ENCODE measurements around the gene TEKTIP1. TPM values are rescaled to one million over a fixed set of nuclear protein-coding genes. Genes with fewer than 3 reads are reported as not detected.
"Not testable (repeated sequence)": the region's sequence is repeated elsewhere in the genome, so short reads cannot be mapped to it uniquely, and the experiment has no call there.

Gene TEKTIP1
- total RNA-seq, 1 donor from 2014 or later: 0.73 TPM

DNA sequence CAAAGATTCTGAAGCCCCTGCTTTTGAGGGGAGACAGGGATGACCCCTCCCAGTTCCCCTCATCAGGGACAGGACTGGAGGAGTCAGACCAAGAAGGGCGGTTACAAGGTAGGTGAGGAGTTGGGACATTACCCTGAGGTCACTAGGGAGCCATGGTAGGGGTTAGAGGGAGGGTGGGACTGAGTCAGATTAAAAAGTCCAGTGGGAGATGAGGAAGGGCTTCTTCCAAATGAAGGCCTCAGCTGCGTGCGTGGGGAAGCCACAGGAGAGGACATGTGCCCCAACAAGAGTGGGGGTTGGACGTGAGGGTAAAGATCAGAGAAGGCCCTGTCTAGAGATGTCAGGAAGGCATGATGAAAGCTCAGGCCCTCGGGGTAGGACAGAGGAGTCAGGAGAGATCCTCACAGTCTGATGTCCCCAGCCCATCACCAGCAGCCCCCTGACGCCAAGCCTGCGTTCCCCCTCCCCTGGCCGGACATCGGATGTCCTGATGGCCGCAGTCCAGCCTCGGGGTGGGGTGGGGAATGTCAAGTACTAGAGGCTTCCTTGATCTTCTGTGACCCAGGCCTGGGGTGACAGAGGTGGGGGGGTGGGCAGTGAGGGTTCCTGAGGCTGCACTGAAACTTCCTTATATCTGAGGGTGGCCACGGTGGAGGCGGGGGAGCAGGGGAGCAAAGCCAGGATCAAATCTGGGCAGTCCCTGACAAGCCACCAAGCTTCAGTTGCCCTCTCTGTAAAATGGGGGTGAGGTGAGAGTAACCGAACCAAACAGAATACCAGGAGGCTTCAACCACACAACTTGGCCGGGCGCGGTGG is 24.9 kb downstream of the TEKTIP1 start:
- H3K36me3 Mint-ChIP-seq (ENCODE audit: unreplicated experiment): no peaks in the 10 kb centered on the region
- H3K4me1 Mint-ChIP-seq (ENCODE audit: unreplicated experiment): peaks cover 14% of the 10 kb centered on the region
- DNase-seq (ENCODE audit: extremely low spot score, unreplicated experiment): no peak
- H3K4me3 Mint-ChIP-seq (ENCODE audit: unreplicated experiment): no peak overlapping the region
- H3K27me3 Mint-ChIP-seq (ENCODE audit: unreplicated experiment): no peaks in the 10 kb centered on the region
- peak overlapping the region; percentile 50 for H3K27ac Mint-ChIP-seq (ENCODE audit: unreplicated experiment)
- TF ChIP-seq, protein P1, sequence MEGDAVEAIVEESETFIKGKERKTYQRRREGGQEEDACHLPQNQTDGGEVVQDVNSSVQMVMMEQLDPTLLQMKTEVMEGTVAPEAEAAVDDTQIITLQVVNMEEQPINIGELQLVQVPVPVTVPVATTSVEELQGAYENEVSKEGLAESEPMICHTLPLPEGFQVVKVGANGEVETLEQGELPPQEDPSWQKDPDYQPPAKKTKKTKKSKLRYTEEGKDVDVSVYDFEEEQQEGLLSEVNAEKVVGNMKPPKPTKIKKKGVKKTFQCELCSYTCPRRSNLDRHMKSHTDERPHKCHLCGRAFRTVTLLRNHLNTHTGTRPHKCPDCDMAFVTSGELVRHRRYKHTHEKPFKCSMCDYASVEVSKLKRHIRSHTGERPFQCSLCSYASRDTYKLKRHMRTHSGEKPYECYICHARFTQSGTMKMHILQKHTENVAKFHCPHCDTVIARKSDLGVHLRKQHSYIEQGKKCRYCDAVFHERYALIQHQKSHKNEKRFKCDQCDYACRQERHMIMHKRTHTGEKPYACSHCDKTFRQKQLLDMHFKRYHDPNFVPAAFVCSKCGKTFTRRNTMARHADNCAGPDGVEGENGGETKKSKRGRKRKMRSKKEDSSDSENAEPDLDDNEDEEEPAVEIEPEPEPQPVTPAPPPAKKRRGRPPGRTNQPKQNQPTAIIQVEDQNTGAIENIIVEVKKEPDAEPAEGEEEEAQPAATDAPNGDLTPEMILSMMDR (IDR thresholded peaks at IDR 0.05): no peak
- H3K9me3 Mint-ChIP-seq (ENCODE audit: unreplicated experiment): no peaks in the 10 kb centered on the region

DNA sequence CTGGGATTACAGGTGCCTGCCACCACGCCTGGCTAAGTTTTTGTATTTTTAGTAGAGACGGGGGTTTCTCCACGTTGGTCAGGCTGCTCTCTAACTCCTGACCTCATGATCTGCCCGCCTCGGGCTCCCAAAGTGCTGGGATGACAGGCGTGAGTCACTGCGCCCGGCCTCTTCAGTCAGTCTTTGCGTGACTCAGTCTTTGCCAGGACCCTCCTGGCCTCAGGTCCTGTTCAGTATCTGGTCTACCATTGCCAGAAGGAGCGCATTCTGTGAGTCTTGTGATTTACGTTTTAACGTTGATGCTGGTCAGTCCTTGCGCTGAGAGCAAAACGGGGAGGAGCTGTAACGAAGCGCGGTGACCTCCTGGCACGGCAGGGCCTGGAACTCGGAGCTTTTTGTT is 26.2 kb downstream of the TEKTIP1 start:
- Mint-ChIP-seq H3K4me1 (ENCODE audit: unreplicated experiment) (peaks cover 14% of the 10 kb centered on the region), H3K9me3 (ENCODE audit: unreplicated experiment) (no peaks in the 10 kb centered on the region), H3K27me3 (ENCODE audit: unreplicated experiment) (no peaks in the 10 kb centered on the region), H3K36me3 (ENCODE audit: unreplicated experiment) (no peaks in the 10 kb centered on the region), H3K27ac (ENCODE audit: unreplicated experiment) (peak overlapping the region; percentile 73), H3K4me3 (ENCODE audit: unreplicated experiment) (no peak overlapping the region)
- DNase-seq (ENCODE audit: extremely low spot score, unreplicated experiment): no peak
- TF ChIP-seq, protein P1 (IDR thresholded peaks at IDR 0.05): no peak

DNA sequence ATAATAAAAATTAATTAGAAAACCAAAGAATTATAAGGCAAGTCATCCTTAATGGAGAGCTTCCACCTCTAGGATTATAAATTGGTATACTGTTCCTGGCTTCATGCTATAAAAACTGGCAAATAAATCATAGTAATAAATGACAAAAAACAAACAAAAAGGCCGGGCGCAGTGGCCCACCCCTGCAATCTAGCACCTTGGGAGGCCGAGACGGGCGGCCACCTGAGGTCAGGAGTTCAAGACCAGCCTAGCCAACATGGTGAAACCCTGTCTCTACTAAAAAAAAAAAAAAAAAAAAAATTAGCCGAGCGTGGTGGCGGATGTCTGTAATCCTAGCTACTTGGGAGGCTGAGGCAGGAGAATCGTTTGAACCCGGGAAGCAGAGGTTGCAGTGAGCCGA is 31.1 kb downstream of the TEKTIP1 start:
- not testable (repeated sequence) for H3K27me3 Mint-ChIP-seq (ENCODE audit: unreplicated experiment); H3K27ac Mint-ChIP-seq (ENCODE audit: unreplicated experiment); H3K9me3 Mint-ChIP-seq (ENCODE audit: unreplicated experiment); H3K4me3 Mint-ChIP-seq (ENCODE audit: unreplicated experiment); H3K36me3 Mint-ChIP-seq (ENCODE audit: unreplicated experiment); DNase-seq (ENCODE audit: extremely low spot score, unreplicated experiment)
- peaks cover 22% of the 10 kb centered on the region for H3K4me1 Mint-ChIP-seq (ENCODE audit: unreplicated experiment)

DNA sequence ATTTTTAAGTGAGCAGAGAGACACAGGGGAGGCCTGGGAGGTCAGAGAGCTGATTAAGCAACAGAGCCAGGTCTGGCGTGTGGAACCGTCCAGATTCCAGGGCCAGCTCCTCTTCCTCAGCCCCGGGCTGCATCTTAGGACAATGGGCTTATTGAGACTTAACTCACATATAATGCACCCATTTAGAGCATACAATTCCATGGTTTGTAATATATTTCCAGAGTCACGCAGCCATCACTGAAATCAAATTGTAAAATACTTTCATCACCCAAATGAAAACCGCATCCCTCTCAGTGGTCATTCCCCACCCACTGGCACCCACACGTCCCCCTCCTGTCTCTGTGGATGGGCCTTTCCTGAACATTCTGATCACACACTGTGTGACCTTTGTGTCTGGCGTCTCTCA is 31.6 kb downstream of the TEKTIP1 start:
- Mint-ChIP-seq H3K27ac (ENCODE audit: unreplicated experiment) (peak overlapping the region; percentile 36), H3K4me1 (ENCODE audit: unreplicated experiment) (peaks cover 21% of the 10 kb centered on the region), H3K27me3 (ENCODE audit: unreplicated experiment) (no peaks in the 10 kb centered on the region), H3K9me3 (ENCODE audit: unreplicated experiment) (no peaks in the 10 kb centered on the region), H3K36me3 (ENCODE audit: unreplicated experiment) (peaks cover 9% of the 10 kb centered on the region), H3K4me3 (ENCODE audit: unreplicated experiment) (no peak overlapping the region)
- no peak for DNase-seq (ENCODE audit: extremely low spot score, unreplicated experiment)
- TF ChIP-seq, protein P1 (IDR thresholded peaks at IDR 0.05): no peak

DNA sequence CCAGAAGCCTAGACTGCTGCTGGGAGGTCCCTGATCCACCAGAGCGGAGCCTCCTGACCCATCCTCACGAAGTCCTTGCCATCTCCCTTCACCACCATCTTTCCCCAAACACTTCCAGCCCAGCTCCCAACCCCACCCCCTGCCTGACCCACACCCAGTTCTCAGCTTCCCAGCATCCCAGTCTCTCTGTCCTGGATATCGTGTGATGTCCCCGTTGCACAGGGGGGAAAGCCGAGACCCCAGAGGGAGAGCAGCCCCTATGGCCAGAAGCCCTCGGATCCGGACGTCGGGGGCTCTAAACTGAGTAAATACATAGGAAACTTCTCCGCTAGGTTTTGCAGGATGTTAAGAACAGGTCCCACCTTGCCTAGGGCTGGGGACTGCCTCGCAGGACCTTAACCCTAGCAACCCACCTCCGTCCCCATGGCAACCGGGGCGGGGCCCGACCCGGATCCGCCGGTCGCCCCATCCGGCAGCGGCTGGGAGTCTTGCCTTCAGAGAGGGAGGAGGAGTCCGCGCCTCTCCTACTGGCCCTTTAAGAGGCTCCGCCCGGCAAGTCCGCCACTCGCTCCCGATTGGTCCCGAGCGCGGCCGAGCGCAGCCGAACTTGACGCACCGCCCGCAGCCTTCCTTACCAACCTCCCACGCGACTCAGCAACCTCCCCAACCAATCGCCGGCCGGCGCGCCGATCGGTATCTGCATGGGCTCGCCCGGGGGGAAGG is 33.3 kb downstream of the TEKTIP1 start:
- Mint-ChIP-seq H3K27me3 (ENCODE audit: unreplicated experiment) (no peaks in the 10 kb centered on the region), H3K4me1 (ENCODE audit: unreplicated experiment) (peaks cover 15% of the 10 kb centered on the region), H3K9me3 (ENCODE audit: unreplicated experiment) (no peaks in the 10 kb centered on the region), H3K4me3 (ENCODE audit: unreplicated experiment) (peak overlapping the region; percentile 76), H3K27ac (ENCODE audit: unreplicated experiment) (peak overlapping the region; percentile 68), H3K36me3 (ENCODE audit: unreplicated experiment) (peaks cover 9% of the 10 kb centered on the region)
- TF ChIP-seq, protein P1 (IDR thresholded peaks at IDR 0.05): no peak
- peak; percentile 100 for DNase-seq (ENCODE audit: extremely low spot score, unreplicated experiment)

Data from osteocyte (in vitro differentiated cells).